K562 (cell line): Measurements from ENCODE around the gene CASTOR1. TPM values are rescaled to one million over a fixed set of nuclear protein-coding genes. Genes with fewer than 3 reads are reported as not detected.

Experiments used
- RNF2 ChIP-seq: sonication (generic); IDR thresholded peaks from 2 replicates; pipeline ENCODE4 v1.6.1; 2016
- SIRT6 ChIP-seq: IDR thresholded peaks from one replicate; pipeline ENCODE4 v1.6.1; 2012; ENCODE audit warnings: low read depth, mild to moderate bottlenecking, control low read depth, inconsistent platforms, low read length, moderate library complexity
- VEZF1 ChIP-seq: fragments of 200-800 bp; sonication (Bioruptor generic); IDR thresholded peaks from 2 replicates; pipeline ENCODE4 v1.6.1; 2017; ENCODE audit warnings: missing genetic modification characterization, missing compliant biosample characterization
- polyA plus RNA-seq, 8 experiments: library from polyadenylated mRNA; depleted of rRNA in 4 of 8; stranded (reverse) in 5 of 8; unstranded in 3 of 8; fragments of >200 nt; fragmentation: Nextera tagmentation in 2 of 8; fragmentation: Illumina TruSeq in 1 of 8; extraction: Ambion mirVana in 2 of 8; extraction: Trizol in 1 of 8; gene quantifications; 2 replicates each; pipeline versions ENCODE4 v1.2.1 to v1.2.3, GENCODE V29; 2011 to 2014; ENCODE audit warnings: inconsistent platforms in 1 of 8, missing spikeins in 1 of 8
- total RNA-seq, 7 experiments: library from RNA; depleted of rRNA in 6 of 7; stranded (reverse); fragments of >200 nt in 6 of 7; fragmentation: Illumina TruSeq in 2 of 7; extraction: Trizol in 2 of 7; gene quantifications; 2 replicates each; pipeline versions ENCODE4 v1.2.1 to v1.2.3, GENCODE V29; 2011 to 2021; ENCODE audit warnings: low replicate concordance in 1 of 7
- TF ChIP-seq, protein P1 (sequence below): sonication (generic); formaldehyde crosslinking; IDR thresholded peaks from 2 replicates; pipeline ENCODE4 v1.8.1; 2023; ENCODE audit warnings: mild to moderate bottlenecking, missing genetic modification reagents

CASTOR1 gene
- total and polyA plus RNA-seq, 9 of the 15 experiments (the other 6 are each of a cell fraction or from before 2014, with no cell fraction given) = 0.35 to 2.6 (median 1.1) TPM

DNA sequence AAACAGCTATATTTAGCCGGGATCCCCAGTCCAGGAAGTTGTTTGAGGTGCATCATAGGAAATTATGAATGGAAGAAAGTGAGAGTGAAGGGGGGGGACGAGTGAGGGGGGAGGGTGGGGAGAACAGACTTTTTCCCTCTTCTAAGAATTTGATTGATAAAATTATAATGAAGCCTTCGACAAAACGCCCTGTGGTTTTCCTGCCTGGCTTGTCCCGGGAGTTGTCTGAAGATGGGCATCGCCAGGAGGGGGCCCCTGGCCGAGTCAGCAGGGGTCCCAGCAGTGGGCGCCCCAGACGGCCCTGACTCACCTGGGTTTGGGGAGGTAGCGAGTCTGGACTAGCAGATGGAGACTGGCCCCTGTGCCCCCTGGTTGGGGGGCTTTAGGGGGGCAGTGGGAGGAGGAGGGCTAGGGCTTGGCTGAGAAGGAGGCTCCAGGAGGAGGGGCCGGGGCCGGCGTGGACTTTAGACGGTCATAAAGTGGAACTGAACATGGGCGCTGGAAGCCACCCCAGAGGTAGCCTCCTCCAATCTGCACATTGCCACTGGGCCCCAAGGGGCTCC lies 42.4 kb downstream of the CASTOR1 start (continued):
- TF ChIP-seq, protein P1, sequence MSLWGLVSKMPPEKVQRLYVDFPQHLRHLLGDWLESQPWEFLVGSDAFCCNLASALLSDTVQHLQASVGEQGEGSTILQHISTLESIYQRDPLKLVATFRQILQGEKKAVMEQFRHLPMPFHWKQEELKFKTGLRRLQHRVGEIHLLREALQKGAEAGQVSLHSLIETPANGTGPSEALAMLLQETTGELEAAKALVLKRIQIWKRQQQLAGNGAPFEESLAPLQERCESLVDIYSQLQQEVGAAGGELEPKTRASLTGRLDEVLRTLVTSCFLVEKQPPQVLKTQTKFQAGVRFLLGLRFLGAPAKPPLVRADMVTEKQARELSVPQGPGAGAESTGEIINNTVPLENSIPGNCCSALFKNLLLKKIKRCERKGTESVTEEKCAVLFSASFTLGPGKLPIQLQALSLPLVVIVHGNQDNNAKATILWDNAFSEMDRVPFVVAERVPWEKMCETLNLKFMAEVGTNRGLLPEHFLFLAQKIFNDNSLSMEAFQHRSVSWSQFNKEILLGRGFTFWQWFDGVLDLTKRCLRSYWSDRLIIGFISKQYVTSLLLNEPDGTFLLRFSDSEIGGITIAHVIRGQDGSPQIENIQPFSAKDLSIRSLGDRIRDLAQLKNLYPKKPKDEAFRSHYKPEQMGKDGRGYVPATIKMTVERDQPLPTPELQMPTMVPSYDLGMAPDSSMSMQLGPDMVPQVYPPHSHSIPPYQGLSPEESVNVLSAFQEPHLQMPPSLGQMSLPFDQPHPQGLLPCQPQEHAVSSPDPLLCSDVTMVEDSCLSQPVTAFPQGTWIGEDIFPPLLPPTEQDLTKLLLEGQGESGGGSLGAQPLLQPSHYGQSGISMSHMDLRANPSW = no peak
- TF ChIP-seq SIRT6 (no peak), RNF2 (no peak), VEZF1 (0 out of 2 replicates have a peak, but pooled peaks have one; percentile 4)
